NCI-H1436 (cell line): Measurements from ENCODE around the gene BCL2L1.
A peak's percentile ranks its signal among the peaks of the same experiment; 100 is the strongest.

Experiments used
- DNase-seq: peaks from one replicate; lab custom pipeline; 2025; lab: John Stamatoyannopoulos, UW

The BCL2L1 gene

GRCh38 chr20:31708736-31709534 is 13.7 kb downstream of the BCL2L1 start:
- peak; percentile 46 for DNase-seq

GRCh38 chr20:31707994-31708735 is 14.5 kb downstream of the BCL2L1 start:
- DNase-seq: peak; percentile 82

- DNase-seq: no peak
Measured at GRCh38 chr20:31707258-31707615, 15.4 kb downstream of the BCL2L1 start.

GRCh38 chr20:31706607-31707257 is 15.9 kb downstream of the BCL2L1 start:
- no peak for DNase-seq

GRCh38 chr20:31705598-31706597 is 16.8 kb downstream of the BCL2L1 start:
- no peak for DNase-seq

GRCh38 chr20:31705191-31705590 is 17.5 kb downstream of the BCL2L1 start:
- no peak for DNase-seq

- DNase-seq: no peak
Measured at GRCh38 chr20:31704225-31705119, 18.2 kb downstream of the BCL2L1 start.

- no peak for DNase-seq
Measured at GRCh38 chr20:31701591-31701990, 21.1 kb downstream of the BCL2L1 start.

GRCh38 chr20:31700747-31701146 is 21.9 kb downstream of the BCL2L1 start:
- no peak for DNase-seq

- DNase-seq: no peak
Measured at GRCh38 chr20:31699801-31700728, 22.6 kb downstream of the BCL2L1 start.

GRCh38 chr20:31698803-31699718 is 23.6 kb downstream of the BCL2L1 start:
- peak; percentile 11 for DNase-seq

- no peak for DNase-seq
Measured at GRCh38 chr20:31698243-31698802, 24.3 kb downstream of the BCL2L1 start.

GRCh38 chr20:31695849-31696804 is 26.5 kb downstream of the BCL2L1 start:
- DNase-seq: no peak

- no peak for DNase-seq
Measured at GRCh38 chr20:31694842-31695593, 27.6 kb downstream of the BCL2L1 start.

GRCh38 chr20:31693987-31694661 is 28.5 kb downstream of the BCL2L1 start:
- no peak for DNase-seq

- no peak for DNase-seq
Measured at GRCh38 chr20:31693402-31693801, 29.3 kb downstream of the BCL2L1 start.
